Measurements from ENCODE around the gene RAB36.

DNA sequence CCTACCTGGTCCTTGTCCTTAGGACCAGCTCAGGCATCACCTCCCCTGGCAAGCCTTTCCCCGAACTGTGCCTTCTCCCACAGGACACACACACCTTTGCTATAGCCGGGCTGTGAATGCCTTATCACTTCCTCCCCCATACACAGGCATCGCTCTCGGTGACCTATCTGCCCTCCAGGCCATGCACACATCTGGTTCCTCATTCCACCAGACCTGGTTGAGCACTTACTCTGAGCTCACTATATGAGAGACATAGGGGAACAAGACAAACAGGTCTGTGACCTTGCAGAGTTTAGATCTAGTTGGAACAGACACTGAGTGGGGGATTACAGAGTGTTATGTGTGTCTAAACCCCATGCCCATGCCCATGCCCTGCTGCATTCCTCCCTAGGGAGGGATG lies 31.9 kb downstream of the RAB36 start:
- TF ChIP-seq, protein P1, sequence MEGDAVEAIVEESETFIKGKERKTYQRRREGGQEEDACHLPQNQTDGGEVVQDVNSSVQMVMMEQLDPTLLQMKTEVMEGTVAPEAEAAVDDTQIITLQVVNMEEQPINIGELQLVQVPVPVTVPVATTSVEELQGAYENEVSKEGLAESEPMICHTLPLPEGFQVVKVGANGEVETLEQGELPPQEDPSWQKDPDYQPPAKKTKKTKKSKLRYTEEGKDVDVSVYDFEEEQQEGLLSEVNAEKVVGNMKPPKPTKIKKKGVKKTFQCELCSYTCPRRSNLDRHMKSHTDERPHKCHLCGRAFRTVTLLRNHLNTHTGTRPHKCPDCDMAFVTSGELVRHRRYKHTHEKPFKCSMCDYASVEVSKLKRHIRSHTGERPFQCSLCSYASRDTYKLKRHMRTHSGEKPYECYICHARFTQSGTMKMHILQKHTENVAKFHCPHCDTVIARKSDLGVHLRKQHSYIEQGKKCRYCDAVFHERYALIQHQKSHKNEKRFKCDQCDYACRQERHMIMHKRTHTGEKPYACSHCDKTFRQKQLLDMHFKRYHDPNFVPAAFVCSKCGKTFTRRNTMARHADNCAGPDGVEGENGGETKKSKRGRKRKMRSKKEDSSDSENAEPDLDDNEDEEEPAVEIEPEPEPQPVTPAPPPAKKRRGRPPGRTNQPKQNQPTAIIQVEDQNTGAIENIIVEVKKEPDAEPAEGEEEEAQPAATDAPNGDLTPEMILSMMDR (IDR thresholded peaks at IDR 0.05; ENCODE audit: low read depth, low read length, poor library complexity, severe bottlenecking), result no peak
- TF ChIP-seq EZH2phosphoT487 (IDR thresholded peaks at IDR 0.05; ENCODE audit: borderline replicate concordance, low read length), result no peak
